Stomach (tissue), 4 donors: ENCODE data around the gene TUFM.

Source experiments
- POLR2AphosphoS5 ChIP-seq, 3 donors: sonication (generic); formaldehyde crosslinking; IDR thresholded peaks; one replicate each; pipeline ENCODE4 v1.6.1; 2016; ENCODE audit warnings: antibody characterized with exemption in 3 of 3
- TF ChIP-seq, protein P1 (sequence below), 7 experiments: fragments of 450-650 bp in 4 of 7; fragments of 200-600 bp in 3 of 7; sonication (generic) in 3 of 7; IDR thresholded peaks; one replicate each; pipeline ENCODE4 v1.5.1; 2016 to 2019; ENCODE audit warnings: antibody characterized with exemption in 7 of 7, control low read depth in 2 of 7, mild to moderate bottlenecking in 1 of 7

DNA sequence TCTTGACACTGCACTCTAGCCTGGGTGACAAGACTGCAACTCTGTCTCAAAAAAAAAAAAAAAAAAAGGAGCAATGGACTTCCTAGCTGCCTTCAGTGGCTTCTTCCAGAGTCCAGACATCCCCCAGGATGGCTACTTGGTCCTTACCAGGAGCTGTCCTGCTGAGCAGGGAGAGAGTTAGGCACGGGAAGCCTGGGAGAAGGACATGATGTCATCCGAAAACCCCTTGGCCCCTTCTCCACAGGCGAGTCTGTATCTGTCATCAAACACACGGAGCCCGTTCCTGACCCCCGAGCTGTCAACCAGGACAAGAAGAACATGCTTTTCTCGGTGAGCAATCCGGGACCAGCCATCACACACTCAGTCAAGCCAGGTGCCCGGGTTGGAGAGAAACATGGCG lies 40.8 kb upstream of the TUFM start:
- TF ChIP-seq, protein P1, sequence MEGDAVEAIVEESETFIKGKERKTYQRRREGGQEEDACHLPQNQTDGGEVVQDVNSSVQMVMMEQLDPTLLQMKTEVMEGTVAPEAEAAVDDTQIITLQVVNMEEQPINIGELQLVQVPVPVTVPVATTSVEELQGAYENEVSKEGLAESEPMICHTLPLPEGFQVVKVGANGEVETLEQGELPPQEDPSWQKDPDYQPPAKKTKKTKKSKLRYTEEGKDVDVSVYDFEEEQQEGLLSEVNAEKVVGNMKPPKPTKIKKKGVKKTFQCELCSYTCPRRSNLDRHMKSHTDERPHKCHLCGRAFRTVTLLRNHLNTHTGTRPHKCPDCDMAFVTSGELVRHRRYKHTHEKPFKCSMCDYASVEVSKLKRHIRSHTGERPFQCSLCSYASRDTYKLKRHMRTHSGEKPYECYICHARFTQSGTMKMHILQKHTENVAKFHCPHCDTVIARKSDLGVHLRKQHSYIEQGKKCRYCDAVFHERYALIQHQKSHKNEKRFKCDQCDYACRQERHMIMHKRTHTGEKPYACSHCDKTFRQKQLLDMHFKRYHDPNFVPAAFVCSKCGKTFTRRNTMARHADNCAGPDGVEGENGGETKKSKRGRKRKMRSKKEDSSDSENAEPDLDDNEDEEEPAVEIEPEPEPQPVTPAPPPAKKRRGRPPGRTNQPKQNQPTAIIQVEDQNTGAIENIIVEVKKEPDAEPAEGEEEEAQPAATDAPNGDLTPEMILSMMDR (IDR thresholded peaks at IDR 0.05), result no peak
- no peak for TF ChIP-seq POLR2AphosphoS5 (IDR thresholded peaks at IDR 0.05)
